Retinal pigment epithelial cell (primary cell): ENCODE measurements around the gene BCL6.

Experiments
- DNase-seq: peaks from one replicate; pipeline ENCODE4 v3.0.0-alpha.2; 2010; ENCODE audit warnings: low read depth
- H3K4me3 ChIP-seq: 2 replicates; pipeline ENCODE4 v1.5.1; 2011; ENCODE audit warnings: mild to moderate bottlenecking, low read length, control low read depth, moderate library complexity
- CTCF ChIP-seq: conservative IDR thresholded peaks from 2 replicates; pipeline ENCODE4 v1.5.1; 2011; ENCODE audit warnings: low read depth, low read length, control low read depth, inconsistent platforms

BCL6 gene

GRCh38 chr3:187762792-187763191 is 17.5 kb upstream of the BCL6 start:
- H3K4me3 ChIP-seq = no peak overlapping the region
- no peak for DNase-seq
- TF ChIP-seq CTCF = no peak

GRCh38 chr3:187759601-187760000 is 14.3 kb upstream of the BCL6 start:
- DNase-seq = no peak
- no peak overlapping the region for H3K4me3 ChIP-seq
- TF ChIP-seq CTCF = no peak

- H3K4me3 ChIP-seq = no peak overlapping the region
- TF ChIP-seq CTCF = no peak
- DNase-seq = no peak
Observed at GRCh38 chr3:187758318-187758955, 13.2 kb upstream of the BCL6 start.

GRCh38 chr3:187753516-187753915 is 8.2 kb upstream of the BCL6 start:
- no peak for TF ChIP-seq CTCF
- DNase-seq = no peak

GRCh38 chr3:187750513-187751123 is 5.3 kb upstream of the BCL6 start:
- no peak for DNase-seq
- no peak overlapping the region for H3K4me3 ChIP-seq
- TF ChIP-seq CTCF = no peak

More at GRCh38 chr3:187753516-187753915, 8.2 kb upstream of the BCL6 start:
- no peak overlapping the region for H3K4me3 ChIP-seq

- H3K4me3 ChIP-seq = no peak overlapping the region
- TF ChIP-seq CTCF = no peak
- no peak for DNase-seq
Observed at GRCh38 chr3:187750006-187750512, 4.8 kb upstream of the BCL6 start.

GRCh38 chr3:187748050-187748481 is 2.8 kb upstream of the BCL6 start:
- peak; percentile 99 for TF ChIP-seq CTCF
- H3K4me3 ChIP-seq = no peak overlapping the region
- no peak for DNase-seq
